ENCODE data around the gene GET4. TPM values are rescaled to one million over a fixed set of nuclear protein-coding genes. Genes with fewer than 3 reads are reported as not detected.
A peak's percentile ranks its signal among the peaks of the same experiment; 100 is the strongest.

The GET4 gene
- total RNA-seq, 4 donors from 2014 or later = 6.1 to 39.4 (median 26.7) TPM

DNA sequence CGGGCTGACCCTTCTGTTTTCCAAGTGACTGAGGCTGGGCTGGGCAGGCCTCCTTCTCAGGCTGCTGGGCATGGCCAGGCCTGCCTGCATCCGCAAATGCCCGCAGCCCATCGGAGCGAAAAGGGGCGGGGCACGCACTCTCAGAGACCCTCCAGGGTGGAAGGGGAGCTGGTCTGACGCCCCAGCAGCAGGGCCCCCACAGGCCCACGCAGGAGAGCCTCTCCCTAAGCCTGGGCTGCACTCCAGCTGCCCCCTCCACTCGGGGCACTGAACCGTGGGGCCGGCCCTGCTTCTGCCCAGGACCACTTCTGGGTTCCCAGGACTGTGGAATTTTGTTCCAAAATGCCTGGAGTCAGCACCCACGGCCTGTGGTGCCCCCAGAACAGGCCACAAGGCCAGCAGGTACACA, 68.8 kb downstream of the GET4 start:
- no peak overlapping the region for H3K27ac ChIP-seq
- H3K9me3 ChIP-seq = no peaks in the 10 kb centered on the region
- H3K4me1 ChIP-seq = no peaks in the 10 kb centered on the region
- intact Hi-C loops (cut with DNase I; ENCODE audit: low total_unique reads) = no loop called here
- H3K36me3 ChIP-seq = no peaks in the 10 kb centered on the region
- no peaks in the 10 kb centered on the region for H3K27me3 ChIP-seq
- no peak overlapping the region for H3K4me3 ChIP-seq
- TF ChIP-seq POLR2A (IDR thresholded peaks at IDR 0.05) = no peak
- TF ChIP-seq, protein P1, sequence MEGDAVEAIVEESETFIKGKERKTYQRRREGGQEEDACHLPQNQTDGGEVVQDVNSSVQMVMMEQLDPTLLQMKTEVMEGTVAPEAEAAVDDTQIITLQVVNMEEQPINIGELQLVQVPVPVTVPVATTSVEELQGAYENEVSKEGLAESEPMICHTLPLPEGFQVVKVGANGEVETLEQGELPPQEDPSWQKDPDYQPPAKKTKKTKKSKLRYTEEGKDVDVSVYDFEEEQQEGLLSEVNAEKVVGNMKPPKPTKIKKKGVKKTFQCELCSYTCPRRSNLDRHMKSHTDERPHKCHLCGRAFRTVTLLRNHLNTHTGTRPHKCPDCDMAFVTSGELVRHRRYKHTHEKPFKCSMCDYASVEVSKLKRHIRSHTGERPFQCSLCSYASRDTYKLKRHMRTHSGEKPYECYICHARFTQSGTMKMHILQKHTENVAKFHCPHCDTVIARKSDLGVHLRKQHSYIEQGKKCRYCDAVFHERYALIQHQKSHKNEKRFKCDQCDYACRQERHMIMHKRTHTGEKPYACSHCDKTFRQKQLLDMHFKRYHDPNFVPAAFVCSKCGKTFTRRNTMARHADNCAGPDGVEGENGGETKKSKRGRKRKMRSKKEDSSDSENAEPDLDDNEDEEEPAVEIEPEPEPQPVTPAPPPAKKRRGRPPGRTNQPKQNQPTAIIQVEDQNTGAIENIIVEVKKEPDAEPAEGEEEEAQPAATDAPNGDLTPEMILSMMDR (IDR thresholded peaks at IDR 0.05) = no peak
- DNase-seq = no peak

DNA sequence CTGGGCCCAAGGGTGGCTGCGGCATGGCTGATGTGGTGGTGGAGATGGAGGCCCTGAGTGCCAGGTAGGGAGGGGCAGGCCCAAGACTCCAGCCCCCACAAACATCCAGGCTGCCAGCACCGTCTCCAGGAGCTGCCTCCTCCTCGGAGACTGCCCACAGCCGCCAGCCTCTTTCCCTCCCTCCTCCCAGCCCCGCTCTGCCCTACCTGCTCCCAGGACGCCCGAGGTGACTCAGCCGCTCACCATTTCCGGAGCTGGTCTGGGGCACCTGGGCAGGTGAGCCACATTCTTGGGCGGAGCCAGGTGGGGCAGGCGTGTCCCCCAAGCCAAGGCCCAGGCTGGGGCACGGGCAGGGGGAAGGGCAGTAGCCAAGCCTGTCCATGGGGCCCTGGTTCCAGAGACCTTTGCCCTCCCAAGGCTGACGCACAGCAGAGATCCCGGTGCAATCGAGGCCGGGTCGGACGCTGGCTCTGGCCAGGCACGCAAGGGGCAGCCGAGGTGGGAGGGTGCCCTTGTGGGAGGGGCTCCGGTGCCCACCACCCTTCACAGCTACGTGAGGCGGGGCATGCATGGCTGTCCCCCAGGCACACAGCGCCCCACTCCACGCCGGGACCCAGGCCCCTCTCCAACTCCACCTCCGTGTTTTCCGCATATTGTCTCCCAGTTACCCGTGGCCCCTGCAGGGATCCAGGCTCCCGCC, 69.4 kb downstream of the GET4 start:
- peak in 1 of 2 donors; percentile 43 for TF ChIP-seq POLR2A (IDR thresholded peaks at IDR 0.05)
- TF ChIP-seq, protein P1 (IDR thresholded peaks at IDR 0.05) = no peak
- intact Hi-C loops (cut with DNase I; ENCODE audit: low total_unique reads) = no loop called here
- Histone ChIP-seq H3K36me3 (no peaks in the 10 kb centered on the region), H3K4me1 (no peaks in the 10 kb centered on the region), H3K27ac (no peak overlapping the region), H3K27me3 (no peaks in the 10 kb centered on the region), H3K4me3 (no peak overlapping the region), H3K9me3 (no peaks in the 10 kb centered on the region)
- DNase-seq = no peak

Other genes with a start within 250 kb of the GET4 start
- 10 to 100 TPM in 2 of 4 donors, 1 to 10 TPM in 2; 5.6 to 34.3 (median 13.3) TPM for gene DNAAF5, start 149.9 kb upstream of the GET4 start, total RNA-seq
- 10 to 100 TPM in 3 of 4 donors, 1 to 10 TPM in 1; 1.0 to 45.2 (median 28.7) TPM for gene PRKAR1B, start 149.3 kb upstream of the GET4 start, total RNA-seq
- gene SUN1, start 44.1 kb upstream of the GET4 start, total RNA-seq = 100 to 1,000 TPM; 139 to 624 (median 446) TPM
- gene ADAP1, start 78.1 kb downstream of the GET4 start, total RNA-seq = 10 to 100 TPM in 2 of 4 donors, 1 to 10 TPM in 2; 3.2 to 17.4 (median 10.9) TPM
- 10 to 100 TPM in 3 of 4 donors, 1 to 10 TPM in 1; 2.6 to 32.5 (median 20.1) TPM for gene COX19, start 99.0 kb downstream of the GET4 start, total RNA-seq
- gene CYP2W1, start 106.6 kb downstream of the GET4 start, total RNA-seq = 1 to 10 TPM in 1 of 4 donors, not detected in 3; 6.6 TPM
- 100 to 1,000 TPM in 1 of 4 donors, 10 to 100 TPM in 3; 10.0 to 110 (median 32.9) TPM for gene GPR146, start 168.0 kb downstream of the GET4 start, total RNA-seq
- 10 to 100 TPM in 1 of 4 donors, 1 to 10 TPM in 3; 1.3 to 10.6 (median 5.0) TPM for gene GPER1, start 211.6 kb downstream of the GET4 start, total RNA-seq